ENCODE measurements around the gene WDR90. TPM values are rescaled to one million over a fixed set of nuclear protein-coding genes. Genes with fewer than 3 reads are reported as not detected.

Gene WDR90
- total RNA-seq, 1 donor from 2014 or later: 34.9 TPM

DNA sequence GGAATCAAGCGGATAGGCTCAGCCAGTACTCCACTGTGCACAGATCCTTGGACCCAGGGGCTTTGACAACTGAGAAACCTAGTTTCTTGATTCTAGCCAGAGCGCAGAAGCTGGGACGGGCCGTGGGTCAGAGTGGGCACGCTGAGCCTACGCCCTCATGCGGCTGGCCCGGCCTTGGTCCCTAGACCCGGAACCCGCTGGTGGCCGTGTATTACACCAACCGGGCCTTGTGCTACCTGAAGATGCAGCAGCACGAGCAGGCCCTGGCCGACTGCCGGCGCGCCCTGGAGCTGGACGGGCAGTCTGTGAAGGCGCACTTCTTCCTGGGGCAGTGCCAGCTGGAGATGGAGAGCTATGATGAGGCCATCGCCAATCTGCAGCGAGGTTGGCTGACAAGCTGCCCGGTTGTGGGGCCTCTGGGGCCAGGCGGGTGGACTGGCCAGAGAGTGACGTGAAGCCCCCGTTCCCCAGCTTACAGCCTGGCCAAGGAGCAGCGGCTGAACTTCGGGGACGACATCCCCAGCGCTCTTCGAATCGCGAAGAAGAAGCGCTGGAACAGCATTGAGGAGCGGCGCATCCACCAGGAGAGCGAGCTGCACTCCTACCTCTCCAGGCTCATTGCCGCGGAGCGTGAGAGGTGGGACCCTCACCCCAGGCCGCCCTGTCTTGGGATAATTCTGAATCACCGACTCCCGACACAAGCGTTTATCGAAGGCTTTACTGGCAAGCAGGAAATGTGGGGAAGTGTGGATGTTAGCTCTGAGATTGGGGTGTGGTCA is 32.0 kb downstream of the WDR90 start:
- DNase-seq (ENCODE audit: extremely low spot score in 2 of 2): no peak
- no peaks in the 10 kb centered on the region for H3K27me3 ChIP-seq
- no peaks in the 10 kb centered on the region for H3K9me3 ChIP-seq
- H3K27ac ChIP-seq: peak overlapping the region; percentile 82
- H3K4me3 ChIP-seq: peak overlapping the region; percentile 79 to 83
- H3K36me3 ChIP-seq: peaks cover 0 to 22% of the 10 kb centered on the region in 2 donors
- no peak for TF ChIP-seq POLR2A (IDR thresholded peaks at IDR 0.05)
- TF ChIP-seq, protein P1, sequence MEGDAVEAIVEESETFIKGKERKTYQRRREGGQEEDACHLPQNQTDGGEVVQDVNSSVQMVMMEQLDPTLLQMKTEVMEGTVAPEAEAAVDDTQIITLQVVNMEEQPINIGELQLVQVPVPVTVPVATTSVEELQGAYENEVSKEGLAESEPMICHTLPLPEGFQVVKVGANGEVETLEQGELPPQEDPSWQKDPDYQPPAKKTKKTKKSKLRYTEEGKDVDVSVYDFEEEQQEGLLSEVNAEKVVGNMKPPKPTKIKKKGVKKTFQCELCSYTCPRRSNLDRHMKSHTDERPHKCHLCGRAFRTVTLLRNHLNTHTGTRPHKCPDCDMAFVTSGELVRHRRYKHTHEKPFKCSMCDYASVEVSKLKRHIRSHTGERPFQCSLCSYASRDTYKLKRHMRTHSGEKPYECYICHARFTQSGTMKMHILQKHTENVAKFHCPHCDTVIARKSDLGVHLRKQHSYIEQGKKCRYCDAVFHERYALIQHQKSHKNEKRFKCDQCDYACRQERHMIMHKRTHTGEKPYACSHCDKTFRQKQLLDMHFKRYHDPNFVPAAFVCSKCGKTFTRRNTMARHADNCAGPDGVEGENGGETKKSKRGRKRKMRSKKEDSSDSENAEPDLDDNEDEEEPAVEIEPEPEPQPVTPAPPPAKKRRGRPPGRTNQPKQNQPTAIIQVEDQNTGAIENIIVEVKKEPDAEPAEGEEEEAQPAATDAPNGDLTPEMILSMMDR (IDR thresholded peaks at IDR 0.05): no peak
- no peak for TF ChIP-seq POLR2AphosphoS5 (IDR thresholded peaks at IDR 0.05; ENCODE audit: insufficient read depth in 1 of 2, low read depth in 1 of 2)
- intact Hi-C loops (cut with DNase I): no loop called here
- H3K4me1 ChIP-seq: peaks cover 73% of the 10 kb centered on the region

DNA sequence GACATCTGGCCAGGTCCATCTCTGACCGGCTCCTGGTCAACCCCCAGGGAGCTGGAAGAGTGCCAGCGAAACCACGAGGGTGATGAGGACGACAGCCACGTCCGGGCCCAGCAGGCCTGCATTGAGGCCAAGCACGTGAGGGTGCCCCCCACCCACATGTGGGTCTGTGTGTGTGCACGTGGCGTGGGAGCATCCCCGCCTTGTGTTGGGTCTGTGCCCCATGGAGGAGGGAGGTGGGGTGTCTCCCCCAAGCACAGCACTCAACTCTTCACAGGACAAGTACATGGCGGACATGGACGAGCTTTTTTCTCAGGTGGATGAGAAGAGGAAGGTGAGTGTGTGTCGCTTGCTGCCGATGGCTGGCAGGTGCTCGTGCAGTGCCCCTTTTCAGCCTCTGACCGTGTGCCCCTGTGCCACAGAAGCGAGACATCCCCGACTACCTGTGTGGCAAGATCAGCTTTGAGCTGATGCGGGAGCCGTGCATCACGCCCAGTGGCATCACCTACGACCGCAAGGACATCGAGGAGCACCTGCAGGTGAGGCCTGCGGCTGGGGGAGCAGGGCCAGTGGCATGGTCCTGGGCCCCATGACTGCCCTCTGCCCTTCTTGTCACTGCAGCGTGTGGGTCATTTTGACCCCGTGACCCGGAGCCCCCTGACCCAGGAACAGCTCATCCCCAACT is 32.7 kb downstream of the WDR90 start:
- Histone ChIP-seq H3K4me1 (peaks cover 66% of the 10 kb centered on the region), H3K27me3 (no peaks in the 10 kb centered on the region), H3K36me3 (peaks cover 0 to 26% of the 10 kb centered on the region in 2 donors), H3K9me3 (no peaks in the 10 kb centered on the region), H3K27ac (no peak overlapping the region), H3K4me3 (peak overlapping the region in 1 of 2 donors; percentile 83)
- TF ChIP-seq POLR2AphosphoS5 (IDR thresholded peaks at IDR 0.05; ENCODE audit: insufficient read depth in 1 of 2, low read depth in 1 of 2): no peak
- TF ChIP-seq, protein P1 (IDR thresholded peaks at IDR 0.05): no peak
- no peak for TF ChIP-seq POLR2A (IDR thresholded peaks at IDR 0.05)
- intact Hi-C loops (cut with DNase I): no loop called here
- no peak for DNase-seq (ENCODE audit: extremely low spot score in 2 of 2)

DNA sequence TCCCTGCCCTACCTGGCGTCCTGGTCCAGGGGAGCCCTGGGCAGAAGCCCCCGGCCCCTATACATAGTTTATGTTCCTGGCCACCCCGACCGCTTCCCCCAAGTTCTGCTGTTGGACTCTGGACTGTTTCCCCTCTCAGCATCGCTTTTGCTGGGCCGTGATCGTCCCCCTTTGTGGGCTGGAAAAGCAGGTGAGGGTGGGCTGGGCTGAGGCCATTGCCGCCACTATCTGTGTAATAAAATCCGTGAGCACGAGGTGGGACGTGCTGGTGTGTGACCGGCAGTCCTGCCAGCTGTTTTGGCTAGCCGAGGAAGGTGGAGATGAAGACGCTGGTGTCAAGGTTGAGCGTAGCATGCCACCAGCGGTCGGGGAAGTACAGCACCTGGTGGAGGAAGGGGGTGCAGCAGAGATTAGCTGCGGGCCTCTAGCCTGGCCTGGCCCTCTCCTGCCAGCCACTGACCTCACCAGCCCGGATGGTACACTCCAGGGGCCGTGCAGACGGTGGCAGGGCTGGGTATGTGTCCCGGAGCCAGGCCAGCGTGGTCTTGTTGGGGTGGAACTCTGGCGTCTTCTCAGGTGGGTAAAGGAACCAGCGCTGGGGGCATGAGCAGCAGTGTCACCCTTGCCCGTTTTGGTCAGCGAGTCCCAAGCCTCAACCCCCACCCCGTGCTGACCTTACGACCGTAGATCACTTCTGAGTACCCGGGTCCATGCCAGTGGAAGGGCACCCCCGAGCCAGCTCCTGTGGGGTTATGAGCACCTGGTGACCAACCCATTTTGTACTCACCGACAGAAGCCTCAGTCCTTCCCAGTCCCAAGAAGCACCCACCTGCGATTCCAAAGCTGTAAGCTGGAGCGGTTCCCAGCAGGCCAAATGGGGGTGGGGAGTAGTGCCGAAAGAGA is 33.6 kb downstream of the WDR90 start:
- H3K4me1 ChIP-seq: peaks cover 58% of the 10 kb centered on the region
- H3K27me3 ChIP-seq: no peaks in the 10 kb centered on the region
- peak overlapping the region in 1 of 2 donors; percentile 60 for H3K4me3 ChIP-seq
- H3K27ac ChIP-seq: no peak overlapping the region
- peaks cover 0 to 29% of the 10 kb centered on the region in 2 donors for H3K36me3 ChIP-seq
- intact Hi-C loops (cut with DNase I): no loop called here
- TF ChIP-seq POLR2A (IDR thresholded peaks at IDR 0.05) (no peak), POLR2AphosphoS5 (IDR thresholded peaks at IDR 0.05; ENCODE audit: insufficient read depth in 1 of 2, low read depth in 1 of 2) (no peak)
- TF ChIP-seq, protein P1 (IDR thresholded peaks at IDR 0.05): no peak
- no peak for DNase-seq (ENCODE audit: extremely low spot score in 2 of 2)
- H3K9me3 ChIP-seq: no peaks in the 10 kb centered on the region

DNA sequence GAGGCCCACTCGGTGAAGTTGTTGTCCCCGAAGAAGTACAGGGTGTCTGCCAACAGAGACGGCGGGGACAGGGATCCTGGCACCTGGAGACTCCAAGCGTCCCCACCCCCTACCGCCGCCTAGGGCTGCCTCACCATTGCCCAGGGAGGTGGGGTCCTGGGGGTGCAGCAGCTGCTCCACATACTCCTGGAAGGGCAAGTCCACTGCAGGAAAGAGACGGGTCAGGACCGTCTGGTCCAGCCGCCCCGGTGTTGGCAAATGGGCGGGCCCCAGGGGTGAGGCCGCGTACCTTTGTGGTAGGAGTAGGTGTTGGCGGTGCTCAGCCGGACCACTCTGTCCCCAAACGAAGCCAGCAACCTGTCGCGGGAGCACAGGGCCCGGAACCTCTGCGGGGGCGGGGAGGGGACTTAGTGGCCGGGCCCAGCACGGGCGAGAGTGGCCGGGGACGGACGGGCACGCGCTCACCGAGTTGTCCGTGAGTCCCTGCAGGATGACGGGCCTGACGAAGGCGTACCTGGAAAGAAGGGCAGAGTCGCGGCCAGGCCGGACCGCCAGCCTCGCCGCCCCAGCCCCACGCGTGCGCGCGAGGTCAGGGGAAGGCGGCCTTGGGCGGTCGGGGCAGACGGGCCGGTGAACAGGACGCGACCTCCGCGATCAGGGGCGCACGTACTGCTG is 34.4 kb downstream of the WDR90 start:
- TF ChIP-seq POLR2AphosphoS5 (IDR thresholded peaks at IDR 0.05; ENCODE audit: insufficient read depth in 1 of 2, low read depth in 1 of 2) (no peak), POLR2A (IDR thresholded peaks at IDR 0.05) (no peak)
- TF ChIP-seq, protein P1 (IDR thresholded peaks at IDR 0.05): no peak
- no peak for DNase-seq (ENCODE audit: extremely low spot score in 2 of 2)
- Histone ChIP-seq H3K9me3 (no peaks in the 10 kb centered on the region), H3K4me3 (peak overlapping the region; percentile 60 to 92), H3K27ac (peak overlapping the region; percentile 40), H3K27me3 (no peaks in the 10 kb centered on the region), H3K4me1 (peaks cover 59% of the 10 kb centered on the region), H3K36me3 (peaks cover 0 to 29% of the 10 kb centered on the region in 2 donors)
- intact Hi-C loops (cut with DNase I): no loop called here
